Erythroblast (primary cell): ENCODE results near the gene MINDY4B.

Experiments used
- GATA1 ChIP-seq: IDR thresholded peaks from 2 replicates; pipeline ENCODE4 v1.6.1; 2011; ENCODE audit warnings: low read depth, mild to moderate bottlenecking, control low read depth, low read length, moderate library complexity
- POLR2A ChIP-seq: IDR thresholded peaks from 2 replicates; pipeline ENCODE4 v1.6.1; 2011; ENCODE audit warnings: mild to moderate bottlenecking, low read length

GRCh38 chr3:150951923-150952322, 46.7 kb upstream of the MINDY4B start:
- TF ChIP-seq GATA1 (no peak), POLR2A (no peak)
